Endothelial cell (in vitro differentiated cells): ENCODE results near the gene TRIM39. TPM values are rescaled to one million over a fixed set of nuclear protein-coding genes. Genes with fewer than 3 reads are reported as not detected.

Experiments
- DNase-seq: peaks from one replicate; pipeline ENCODE4 v3.0.0; 2021; ENCODE audit warnings: low spot score
- H3K27ac Mint-ChIP-seq: one replicate; pipeline ENCODE4 v1.8.0; 2021; ENCODE audit warnings: mixed read lengths, inconsistent platforms; ENCODE audit not compliant: unreplicated experiment
- H3K27me3 Mint-ChIP-seq: one replicate; pipeline ENCODE4 v1.8.0; 2021; ENCODE audit warnings: mild to moderate bottlenecking, moderate library complexity, mixed read lengths, inconsistent platforms; ENCODE audit not compliant: unreplicated experiment
- H3K36me3 Mint-ChIP-seq: one replicate; pipeline ENCODE4 v1.8.0; 2021; ENCODE audit warnings: mild to moderate bottlenecking, low read depth, mixed read lengths, inconsistent platforms; ENCODE audit not compliant: unreplicated experiment
- H3K4me1 Mint-ChIP-seq: one replicate; pipeline ENCODE4 v1.8.0; 2021; ENCODE audit warnings: mild to moderate bottlenecking, mixed read lengths, inconsistent platforms; ENCODE audit not compliant: unreplicated experiment
- H3K4me3 Mint-ChIP-seq: one replicate; pipeline ENCODE4 v1.8.0; 2021; ENCODE audit warnings: mild to moderate bottlenecking, mixed read lengths, inconsistent platforms; ENCODE audit not compliant: unreplicated experiment
- H3K9me3 Mint-ChIP-seq: one replicate; pipeline ENCODE4 v1.8.0; 2021; ENCODE audit warnings: mixed read lengths, inconsistent platforms; ENCODE audit not compliant: unreplicated experiment
- CTCF ChIP-seq: fragments of 200-600 bp; sonication (generic); IDR thresholded peaks from one replicate; pipeline ENCODE4 v1.5.0; 2021; ENCODE audit warnings: antibody characterized with exemption; ENCODE audit not compliant: unreplicated experiment
- total RNA-seq: library from RNA; stranded (reverse); fragmentation: NEBNext Ultra II Directional; extraction: Animal tissue kit (Norgen Biotek cat#: 25700); gene quantifications from one replicate; pipeline ENCODE4 v1.2.1, GENCODE V29; 2021; ENCODE audit not compliant: unreplicated experiment

TRIM39 gene
- total RNA-seq, 1 donor from 2014 or later = 19.4 TPM

GRCh38 chr6:30312676-30313321 is 13.9 kb upstream of the TRIM39 start:
- H3K4me3 Mint-ChIP-seq = no peak overlapping the region
- peaks cover 5% of the 10 kb centered on the region for H3K27me3 Mint-ChIP-seq
- H3K9me3 Mint-ChIP-seq = no peaks in the 10 kb centered on the region
- no peak overlapping the region for H3K27ac Mint-ChIP-seq
- H3K36me3 Mint-ChIP-seq = peaks cover 36% of the 10 kb centered on the region
- no peak for DNase-seq
- peaks cover 7% of the 10 kb centered on the region for H3K4me1 Mint-ChIP-seq
- no peak for TF ChIP-seq CTCF

GRCh38 chr6:30315156-30315555 is 11.6 kb upstream of the TRIM39 start:
- Mint-ChIP-seq H3K36me3 (peaks cover 29% of the 10 kb centered on the region), H3K4me1 (peaks cover 4% of the 10 kb centered on the region), H3K9me3 (no peaks in the 10 kb centered on the region), H3K27ac (no peak overlapping the region), H3K4me3 (no peak overlapping the region), H3K27me3 (peaks cover 3% of the 10 kb centered on the region)
- DNase-seq = no peak
- TF ChIP-seq CTCF = no peak

- no peak for TF ChIP-seq CTCF
- H3K27ac Mint-ChIP-seq = no peak overlapping the region
- H3K4me3 Mint-ChIP-seq = no peak overlapping the region
- H3K36me3 Mint-ChIP-seq = peaks cover 25% of the 10 kb centered on the region
- DNase-seq = no peak
- no peaks in the 10 kb centered on the region for H3K9me3 Mint-ChIP-seq
- peaks cover 5% of the 10 kb centered on the region for H3K4me1 Mint-ChIP-seq
- H3K27me3 Mint-ChIP-seq = peaks cover 3% of the 10 kb centered on the region
Measured at GRCh38 chr6:30317913-30318589, 8.7 kb upstream of the TRIM39 start.

GRCh38 chr6:30319146-30319835 is 7.4 kb upstream of the TRIM39 start:
- no peak overlapping the region for H3K27ac Mint-ChIP-seq
- H3K4me3 Mint-ChIP-seq = no peak overlapping the region
- H3K36me3 Mint-ChIP-seq = peaks cover 17% of the 10 kb centered on the region
- H3K4me1 Mint-ChIP-seq = peaks cover 5% of the 10 kb centered on the region
- DNase-seq = no peak
- peaks cover 3% of the 10 kb centered on the region for H3K27me3 Mint-ChIP-seq
- H3K9me3 Mint-ChIP-seq = no peaks in the 10 kb centered on the region
- TF ChIP-seq CTCF = no peak
